Stimulated activated CD8-positive, alpha-beta memory T cell treated with anti-CD3 and anti-CD28 coated beads, Interleukin-7, amount 100 ng/mL, for 4 hours (primary cell): ENCODE results near the gene CTNNA2.

Experiments used
- DNase-seq, 2 donors: peaks; one replicate each; pipeline ENCODE4 v3.0.0-alpha.2; 2020; ENCODE audit warnings: low read depth in 2 of 2

CTNNA2 gene

GRCh38 chr2:80393991-80394390 is 881.1 kb downstream of the CTNNA2 start:
- no peak for DNase-seq

GRCh38 chr2:80395251-80395650 is 882.4 kb downstream of the CTNNA2 start:
- no peak for DNase-seq

- DNase-seq = no peak
These were observed 883.4 kb downstream of the CTNNA2 start for GRCh38 chr2:80396276-80396675.

- no peak for DNase-seq
These were observed 890.2 kb downstream of the CTNNA2 start for GRCh38 chr2:80403081-80403480.

- no peak for DNase-seq
These were observed 894.5 kb downstream of the CTNNA2 start for GRCh38 chr2:80407377-80407776.

GRCh38 chr2:80410346-80410745 is 897.5 kb downstream of the CTNNA2 start:
- no peak for DNase-seq

DNA sequence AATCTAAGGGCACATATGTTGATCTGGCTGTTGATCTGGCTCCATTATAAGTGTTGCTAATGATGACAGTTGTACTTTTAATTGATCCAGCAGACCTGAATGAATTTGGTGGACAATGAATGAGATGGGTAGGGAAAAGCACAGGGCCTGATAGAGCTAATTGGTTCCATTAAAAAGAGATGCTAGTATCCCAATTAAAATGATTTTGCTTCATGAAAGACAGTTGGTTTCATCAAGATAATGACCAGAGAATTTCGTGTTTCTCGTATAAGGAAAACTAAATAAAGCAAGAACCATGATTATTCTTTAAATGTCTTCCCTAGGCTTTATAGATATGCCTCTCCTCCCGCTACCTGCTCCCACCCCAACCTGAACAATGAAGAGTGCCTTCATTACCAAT is 900.3 kb downstream of the CTNNA2 start:
- no peak for DNase-seq

- no peak for DNase-seq
These were observed 904.9 kb downstream of the CTNNA2 start for GRCh38 chr2:80417737-80418136.

DNA sequence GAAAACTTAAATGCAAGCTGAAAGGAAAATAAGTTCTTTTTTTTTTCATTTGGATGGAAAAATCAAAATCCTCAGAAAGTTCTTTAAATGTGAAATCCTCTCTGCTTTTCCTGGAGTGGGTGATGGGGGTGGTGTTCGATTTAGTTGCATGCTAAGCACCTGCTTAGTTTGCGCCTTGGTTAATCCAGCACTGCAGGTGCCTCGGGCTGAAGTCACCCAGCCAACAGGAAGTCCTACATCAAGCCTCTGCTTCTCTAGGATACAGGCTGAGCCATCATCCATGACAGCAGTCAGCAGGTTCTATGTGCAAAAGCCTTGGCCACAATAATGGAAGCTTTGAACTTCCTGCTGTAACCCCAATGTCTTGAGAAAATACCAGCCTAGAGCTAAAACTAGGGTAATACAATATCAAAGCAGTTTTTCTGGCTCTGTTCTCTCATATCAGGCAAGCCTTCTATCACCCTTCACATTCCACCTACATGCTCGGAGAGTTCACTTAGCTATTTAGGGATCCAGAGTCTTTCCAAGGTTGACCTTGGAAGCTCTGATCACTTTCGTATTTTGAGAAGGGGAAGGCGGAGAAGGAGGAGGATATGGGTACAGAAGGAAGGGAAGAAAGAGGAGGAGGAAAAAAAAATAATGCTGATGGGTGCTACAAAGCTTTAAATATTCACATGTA is 907.8 kb downstream of the CTNNA2 start:
- DNase-seq = no peak

GRCh38 chr2:80429251-80429650 is 916.4 kb downstream of the CTNNA2 start:
- DNase-seq = no peak

- DNase-seq = no peak
These were observed 925.1 kb downstream of the CTNNA2 start for GRCh38 chr2:80437959-80438358.

- DNase-seq = no peak
These were observed 925.8 kb downstream of the CTNNA2 start for GRCh38 chr2:80438686-80439085.

- DNase-seq = no peak
These were observed 941.8 kb downstream of the CTNNA2 start for GRCh38 chr2:80454628-80455027.

DNA sequence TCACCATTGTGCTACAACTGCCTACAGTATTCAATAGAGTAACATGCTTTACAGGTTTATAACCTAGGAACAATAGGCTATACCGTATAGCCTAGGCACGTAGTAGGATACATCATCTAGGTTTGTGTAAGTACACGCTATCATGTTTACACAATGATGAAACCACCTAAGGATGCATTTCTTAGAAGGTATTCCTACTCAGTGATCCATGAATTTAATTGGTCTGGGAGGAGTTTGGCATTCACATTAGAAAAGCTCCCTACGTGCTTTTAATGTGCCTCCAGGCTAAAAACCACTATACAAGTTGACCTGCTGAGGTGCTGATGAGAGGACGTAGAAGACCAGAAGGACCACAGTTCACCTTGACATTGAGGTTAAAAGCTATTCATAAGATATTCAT is 946.2 kb downstream of the CTNNA2 start:
- DNase-seq = no peak

DNA sequence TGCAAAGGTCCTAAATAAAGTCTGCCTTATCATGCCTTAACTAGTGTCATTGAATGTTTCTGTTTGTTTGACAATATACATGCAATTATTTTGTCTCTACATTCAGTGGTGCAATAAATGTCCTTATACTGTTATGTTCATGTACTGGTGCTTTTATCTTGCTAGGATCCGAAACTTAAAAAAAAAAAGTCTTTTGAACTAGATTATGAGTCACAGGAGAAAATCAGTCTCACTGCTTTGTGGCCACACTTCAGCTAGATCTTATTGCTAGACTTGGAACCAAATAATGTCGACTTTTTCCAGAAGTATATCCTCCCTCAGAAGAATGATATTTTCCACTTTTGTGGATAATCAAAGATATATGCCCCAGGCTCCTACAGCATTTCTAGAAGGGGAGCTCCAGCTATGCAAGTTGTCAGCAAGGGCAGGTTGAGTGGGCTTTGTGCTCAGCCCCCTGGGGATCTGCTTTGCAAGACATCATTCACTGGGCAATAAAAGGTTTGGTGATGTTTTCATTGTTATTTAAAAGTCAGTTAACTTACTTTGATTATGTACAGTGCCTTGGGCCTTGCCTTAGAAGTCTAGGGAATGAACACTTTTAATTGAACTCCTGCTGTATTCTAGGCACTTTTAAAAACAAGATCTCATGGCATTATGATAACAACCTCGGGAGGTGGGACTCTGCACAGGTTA is 948.8 kb downstream of the CTNNA2 start:
- DNase-seq = no peak

DNA sequence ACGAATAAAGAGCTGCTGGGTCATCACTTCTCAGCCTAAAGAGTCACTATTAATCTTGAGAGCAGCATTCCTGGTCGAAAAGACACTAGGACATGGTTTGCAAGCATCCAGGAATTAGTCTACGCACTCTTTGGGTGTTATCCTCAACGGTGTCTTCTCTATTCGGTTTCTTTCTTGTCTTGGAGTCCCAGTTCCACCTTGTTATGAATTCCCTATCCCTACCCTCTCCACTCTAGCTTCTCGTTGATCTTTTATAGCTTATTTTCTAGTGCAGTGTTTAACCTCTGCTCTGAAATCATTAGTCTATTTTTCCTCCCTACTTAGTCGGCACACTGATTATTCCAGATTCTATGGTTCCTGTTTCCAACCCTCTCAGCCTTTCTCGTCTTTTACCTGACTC is 949.8 kb downstream of the CTNNA2 start:
- DNase-seq = no peak

DNA sequence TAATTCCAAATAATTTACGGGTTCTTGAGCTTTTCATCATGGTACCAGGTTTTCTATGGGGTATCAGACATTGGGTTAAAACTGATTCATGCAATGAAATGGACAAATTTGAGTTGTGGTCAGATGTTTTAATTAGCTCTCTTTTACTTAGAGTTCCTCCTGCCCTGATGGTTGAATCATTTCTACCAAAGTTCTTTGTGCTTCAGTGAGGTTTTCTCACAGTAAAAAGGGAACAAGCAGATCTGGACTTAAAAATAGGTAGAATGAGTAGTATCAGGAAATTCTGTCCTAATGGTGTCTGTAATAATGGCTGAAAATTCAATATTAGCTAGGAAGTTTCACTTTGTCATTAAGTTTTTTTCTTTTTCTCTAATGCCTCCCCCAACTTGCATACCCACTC is 951.4 kb downstream of the CTNNA2 start:
- DNase-seq = no peak

DNA sequence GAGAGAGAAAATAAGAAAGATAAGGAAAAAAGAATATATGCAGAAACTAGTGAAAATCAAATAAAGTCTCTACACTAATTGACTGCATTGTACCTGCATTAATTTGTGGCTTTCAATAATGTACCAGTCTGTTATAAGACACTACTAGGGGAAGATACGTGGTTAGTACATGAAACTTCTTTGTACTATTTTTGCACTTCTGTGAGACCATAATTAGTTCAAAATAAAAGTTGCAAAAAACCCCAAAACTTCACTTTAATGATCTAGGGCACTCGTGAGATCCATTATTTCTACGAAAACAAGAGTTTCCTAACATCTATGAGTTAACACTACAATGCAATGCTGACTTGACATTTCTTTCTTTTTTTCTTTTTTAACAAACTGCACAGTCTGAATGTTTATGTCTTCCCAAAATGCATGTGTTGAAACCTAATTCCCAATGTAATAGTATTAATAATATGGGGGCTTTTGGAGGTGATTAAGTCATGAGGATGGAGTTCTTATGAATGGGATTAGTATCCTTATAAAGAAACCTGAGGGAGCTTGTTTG is 954.5 kb downstream of the CTNNA2 start:
- DNase-seq = no peak

DNA sequence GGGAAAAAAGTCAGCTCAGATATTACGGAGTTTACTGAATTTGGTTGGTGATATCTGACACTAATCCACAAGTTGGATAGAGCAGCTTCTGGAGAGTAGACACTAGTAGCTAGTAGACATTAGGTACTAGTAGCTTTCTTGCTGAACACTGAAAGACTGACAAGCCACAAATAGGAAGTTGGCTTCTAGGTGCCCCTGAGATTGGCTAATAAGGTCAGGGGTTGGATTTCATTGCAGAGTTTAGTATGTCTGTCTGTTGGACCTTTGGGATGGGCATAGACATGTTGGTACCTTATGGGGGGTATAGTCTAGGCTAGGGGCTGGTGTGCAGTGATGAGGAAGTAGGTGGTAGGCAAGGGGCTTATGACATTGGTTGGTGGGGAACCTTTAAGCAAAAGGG is 956.6 kb downstream of the CTNNA2 start:
- DNase-seq = no peak

- DNase-seq = no peak
These were observed 960.2 kb downstream of the CTNNA2 start for GRCh38 chr2:80473069-80473468.

DNA sequence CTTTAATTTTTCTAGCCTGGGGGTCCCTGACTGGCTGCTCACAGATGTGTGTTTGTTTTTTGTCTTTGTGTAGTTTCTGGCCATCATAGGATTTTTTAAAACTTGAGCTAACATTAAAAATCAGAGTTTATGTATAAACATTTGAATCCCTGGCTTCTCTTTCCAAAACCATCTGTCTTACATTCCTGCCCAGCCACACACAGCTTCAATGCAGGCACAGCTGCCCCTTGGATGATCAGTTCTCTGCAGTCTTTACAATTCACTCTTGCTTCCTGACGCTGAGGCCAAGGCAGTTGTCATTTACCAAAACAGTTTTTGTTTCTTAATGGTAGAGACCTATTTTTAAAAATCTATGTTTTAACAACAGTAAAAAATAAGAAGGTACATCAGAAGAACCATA is 960.9 kb downstream of the CTNNA2 start:
- no peak for DNase-seq

GRCh38 chr2:80475970-80476369 is 963.1 kb downstream of the CTNNA2 start:
- no peak for DNase-seq

DNA sequence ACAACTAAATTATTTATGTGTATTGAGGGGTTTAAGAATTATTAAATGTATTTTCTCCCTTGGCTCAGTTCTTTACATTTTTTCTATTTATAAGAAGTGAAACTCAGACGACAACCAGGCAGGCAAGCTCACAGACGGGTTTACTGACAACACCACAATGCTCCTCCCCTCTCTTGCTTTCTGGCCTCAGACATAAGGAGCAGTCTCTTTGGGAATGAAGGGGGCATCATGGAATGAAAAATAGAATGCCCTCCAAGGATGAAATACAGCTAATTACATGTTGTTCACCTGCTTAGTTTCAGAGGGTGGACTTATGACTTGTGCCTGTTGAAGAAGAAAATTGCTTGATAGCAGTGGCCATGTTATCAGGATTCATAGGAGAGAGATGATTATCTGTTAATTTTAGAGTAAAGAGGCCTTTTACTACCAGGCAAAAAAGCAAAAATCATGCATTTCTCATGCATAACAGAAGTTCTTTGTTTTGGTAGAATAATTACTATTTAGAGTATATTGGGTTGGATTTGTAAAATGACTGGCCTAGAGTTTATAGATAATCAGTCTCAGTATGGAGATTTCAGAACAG is 963.8 kb downstream of the CTNNA2 start:
- no peak for DNase-seq
